ENCODE measurements around the gene RILPL1. TPM values are rescaled to one million over a fixed set of nuclear protein-coding genes. Genes with fewer than 3 reads are reported as not detected.
"Not testable (repeated sequence)": the region's sequence is repeated elsewhere in the genome, so short reads cannot be mapped to it uniquely, and the experiment has no call there.

RILPL1 gene
- total and polyA plus RNA-seq, 7 donors = 34.8 to 73.7 (median 54.4) TPM

DNA sequence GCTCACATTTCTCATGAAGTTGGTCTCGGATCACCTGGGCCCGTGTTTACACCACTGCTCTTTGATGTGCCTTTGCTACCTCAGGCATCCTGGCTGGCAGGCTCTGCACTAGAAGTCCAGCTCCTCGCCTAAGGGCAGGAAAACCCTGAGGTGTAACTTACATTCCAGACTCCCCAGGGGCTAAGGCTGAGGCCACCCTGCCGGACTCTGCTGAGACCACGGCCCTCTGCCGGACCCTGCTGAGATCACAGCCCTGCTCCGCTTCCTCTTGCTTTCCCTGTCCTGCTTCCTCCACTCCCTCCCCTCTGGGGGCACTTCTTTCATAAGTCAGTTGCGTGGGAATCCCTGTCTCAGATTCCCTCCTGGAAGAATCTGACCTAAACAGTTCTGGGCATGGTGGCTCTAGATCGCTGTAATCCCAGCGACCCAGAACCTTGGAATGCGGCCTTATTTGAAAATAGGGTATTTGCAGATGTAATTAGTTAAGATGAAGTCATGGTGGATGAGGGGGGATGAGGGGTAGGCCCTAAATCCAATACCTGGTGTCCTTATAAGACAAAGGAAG is 17.2 kb downstream of the RILPL1 start:
- H3K27me3 ChIP-seq (ENCODE audit: insufficient read depth in 3 of 3, low read length in 2 of 3) = no peaks in the 10 kb centered on the region
- WGBS, 3 donors = 74 to 84% (median 78%) methylated on average over 11 of the region's 11 CpGs
- no peaks in the 10 kb centered on the region for H3K9me3 ChIP-seq
- peak overlapping the region; percentile 21 for H3K27ac ChIP-seq
- intact Hi-C loops (cut with DNase I) = loop anchor here in 1 of 2 donors (5.0 kb wide), 1 partner anchor 39 kb away; no protein-coding TSS in a partner anchor
- TF ChIP-seq, protein P1, sequence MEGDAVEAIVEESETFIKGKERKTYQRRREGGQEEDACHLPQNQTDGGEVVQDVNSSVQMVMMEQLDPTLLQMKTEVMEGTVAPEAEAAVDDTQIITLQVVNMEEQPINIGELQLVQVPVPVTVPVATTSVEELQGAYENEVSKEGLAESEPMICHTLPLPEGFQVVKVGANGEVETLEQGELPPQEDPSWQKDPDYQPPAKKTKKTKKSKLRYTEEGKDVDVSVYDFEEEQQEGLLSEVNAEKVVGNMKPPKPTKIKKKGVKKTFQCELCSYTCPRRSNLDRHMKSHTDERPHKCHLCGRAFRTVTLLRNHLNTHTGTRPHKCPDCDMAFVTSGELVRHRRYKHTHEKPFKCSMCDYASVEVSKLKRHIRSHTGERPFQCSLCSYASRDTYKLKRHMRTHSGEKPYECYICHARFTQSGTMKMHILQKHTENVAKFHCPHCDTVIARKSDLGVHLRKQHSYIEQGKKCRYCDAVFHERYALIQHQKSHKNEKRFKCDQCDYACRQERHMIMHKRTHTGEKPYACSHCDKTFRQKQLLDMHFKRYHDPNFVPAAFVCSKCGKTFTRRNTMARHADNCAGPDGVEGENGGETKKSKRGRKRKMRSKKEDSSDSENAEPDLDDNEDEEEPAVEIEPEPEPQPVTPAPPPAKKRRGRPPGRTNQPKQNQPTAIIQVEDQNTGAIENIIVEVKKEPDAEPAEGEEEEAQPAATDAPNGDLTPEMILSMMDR (IDR thresholded peaks at IDR 0.05) = no peak
- peaks cover 0 to 50% of the 10 kb centered on the region in 2 donors for H3K36me3 ChIP-seq (ENCODE audit: insufficient read depth in 1 of 2, low read depth in 1 of 2)
- H3K4me1 ChIP-seq = peaks cover 17% of the 10 kb centered on the region
- DNase-seq (no peak), ATAC-seq (no peak)
- H3K4me3 ChIP-seq = no peak overlapping the region

DNA sequence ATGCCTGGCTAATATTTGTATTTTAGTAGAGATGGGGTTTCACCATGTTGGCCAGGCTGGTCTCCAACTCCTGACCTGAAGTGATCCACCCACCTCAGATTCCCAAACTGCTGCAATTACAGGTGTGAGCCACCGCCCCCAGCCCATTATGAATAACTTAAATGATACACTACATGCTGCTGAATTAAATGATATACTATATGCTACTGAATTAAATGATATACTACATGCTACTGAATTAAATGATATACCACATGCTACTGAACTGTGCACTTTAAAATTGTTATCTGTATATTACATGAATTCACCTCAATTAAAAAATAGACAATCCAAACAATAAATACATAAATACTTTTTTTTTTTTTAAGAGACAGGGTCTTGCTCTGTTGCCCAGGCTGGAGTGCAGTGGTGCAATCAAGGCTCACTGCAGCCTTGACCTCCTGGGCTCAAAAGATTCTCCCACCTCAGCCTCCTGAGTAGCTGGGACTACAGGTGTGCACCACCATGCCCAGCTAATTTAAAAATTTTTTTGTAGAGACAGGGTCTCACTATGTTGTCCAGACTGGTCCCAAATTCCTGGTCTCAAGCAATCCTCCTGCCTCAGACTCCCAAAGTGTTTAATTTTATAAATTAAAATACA is 18.8 kb downstream of the RILPL1 start:
- peaks cover 0 to 40% of the 10 kb centered on the region in 2 donors for H3K36me3 ChIP-seq (ENCODE audit: insufficient read depth in 1 of 2, low read depth in 1 of 2)
- not testable (repeated sequence) for ATAC-seq
- intact Hi-C loops (cut with DNase I) = loop anchor here in 1 of 2 donors (5.0 kb wide), 1 partner anchor 37 kb away; no protein-coding TSS in a partner anchor

DNA sequence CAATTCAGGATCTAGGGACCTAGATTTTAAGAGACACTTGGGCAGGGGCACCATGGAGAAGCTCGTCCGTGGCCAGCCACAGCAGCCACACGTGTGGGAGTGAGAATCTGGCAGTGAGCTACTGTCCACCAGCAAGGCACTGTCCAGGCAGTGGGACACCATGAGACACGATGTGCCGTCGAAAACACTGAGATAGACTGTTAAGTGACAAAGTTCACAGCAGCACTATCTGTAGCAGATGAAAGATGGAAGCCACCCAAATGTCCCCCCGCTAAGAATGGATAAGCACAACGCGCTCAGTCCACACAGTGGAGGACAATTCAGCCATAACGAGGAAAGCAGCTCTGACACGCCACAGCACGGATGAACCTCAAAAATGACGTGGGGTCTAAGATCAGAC is 19.7 kb downstream of the RILPL1 start:
- H3K27ac ChIP-seq = peak overlapping the region; percentile 23
- H3K4me3 ChIP-seq = no peak overlapping the region
- TF ChIP-seq, protein P1 (IDR thresholded peaks at IDR 0.05) = no peak
- H3K9me3 ChIP-seq = no peaks in the 10 kb centered on the region
- DNase-seq (no peak), ATAC-seq (no peak)
- 75 to 77% (median 77%) methylated on average over 13 of the region's 13 CpGs for WGBS, 3 donors
- H3K4me1 ChIP-seq = peaks cover 5% of the 10 kb centered on the region
- intact Hi-C loops (cut with DNase I) = no loop called here
- H3K27me3 ChIP-seq (ENCODE audit: insufficient read depth in 3 of 3, low read length in 2 of 3) = no peaks in the 10 kb centered on the region
- H3K36me3 ChIP-seq (ENCODE audit: insufficient read depth in 1 of 2, low read depth in 1 of 2) = peaks cover 0 to 40% of the 10 kb centered on the region in 2 donors

More for the DNA sequence above, 18.8 kb downstream of the RILPL1 start:
- WGBS, 3 donors = 92 to 97% (median 96%) methylated on average over 1 of the region's 1 CpG
- H3K4me3 ChIP-seq; H3K9me3 ChIP-seq; DNase-seq; H3K27me3 ChIP-seq (ENCODE audit: insufficient read depth in 3 of 3, low read length in 2 of 3); H3K27ac ChIP-seq: not testable (repeated sequence)
- H3K4me1 ChIP-seq = peaks cover 14% of the 10 kb centered on the region

DNA sequence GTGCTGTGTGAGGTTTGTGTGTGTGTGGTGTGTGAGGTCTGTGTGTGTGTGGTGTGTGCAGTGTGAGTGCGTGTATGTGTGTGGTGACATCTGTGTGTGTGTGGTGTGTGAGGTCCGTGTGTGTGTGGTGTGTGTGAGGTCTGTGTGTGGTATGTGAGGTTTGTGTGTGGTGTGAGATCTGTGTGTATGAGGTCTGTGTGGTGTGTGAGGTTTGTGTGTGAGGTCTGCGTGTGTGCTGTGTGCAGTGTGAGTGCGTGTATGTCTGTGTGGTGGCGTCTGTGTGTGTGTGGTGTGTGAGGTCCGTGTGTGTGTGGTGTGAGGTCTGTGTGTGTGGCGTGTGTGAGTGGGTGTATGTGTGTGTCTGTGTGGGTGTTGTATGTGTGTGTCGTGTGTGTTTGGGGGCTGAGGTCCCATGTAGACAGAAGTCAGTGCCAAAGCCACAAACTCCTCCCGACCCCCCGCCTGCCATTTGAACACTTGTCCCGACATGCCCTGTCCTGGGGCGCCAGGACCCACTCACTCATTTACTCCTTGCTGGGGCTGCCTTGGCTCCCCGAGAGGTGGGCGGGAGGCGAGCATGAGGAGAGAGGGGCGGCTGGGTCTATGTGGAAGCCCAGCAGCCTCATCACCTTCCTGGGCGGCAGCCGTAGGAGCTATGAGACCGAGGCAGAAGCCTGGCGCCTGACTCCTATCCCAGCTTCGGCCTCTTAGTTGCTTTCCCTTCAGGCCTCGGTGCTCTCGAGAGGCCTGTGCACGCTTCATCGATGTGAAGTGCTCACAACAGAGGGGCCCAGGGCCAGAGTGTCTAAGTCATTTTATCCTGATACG is 20.5 kb downstream of the RILPL1 start:
- Histone ChIP-seq H3K27me3 (ENCODE audit: insufficient read depth in 3 of 3, low read length in 2 of 3) (no peaks in the 10 kb centered on the region), H3K36me3 (ENCODE audit: insufficient read depth in 1 of 2, low read depth in 1 of 2) (peaks cover 0 to 35% of the 10 kb centered on the region in 2 donors), H3K9me3 (no peaks in the 10 kb centered on the region), H3K4me3 (no peak overlapping the region), H3K27ac (peak overlapping the region; percentile 23), H3K4me1 (no peaks in the 10 kb centered on the region)
- TF ChIP-seq, protein P1 (IDR thresholded peaks at IDR 0.05) = no peak
- intact Hi-C loops (cut with DNase I) = no loop called here
- DNase-seq (no peak), ATAC-seq (peak in 1 of 4 donors; percentile 25)
- WGBS, 3 donors = 82 to 85% (median 82%) methylated on average over 26 of the region's 26 CpGs

DNA sequence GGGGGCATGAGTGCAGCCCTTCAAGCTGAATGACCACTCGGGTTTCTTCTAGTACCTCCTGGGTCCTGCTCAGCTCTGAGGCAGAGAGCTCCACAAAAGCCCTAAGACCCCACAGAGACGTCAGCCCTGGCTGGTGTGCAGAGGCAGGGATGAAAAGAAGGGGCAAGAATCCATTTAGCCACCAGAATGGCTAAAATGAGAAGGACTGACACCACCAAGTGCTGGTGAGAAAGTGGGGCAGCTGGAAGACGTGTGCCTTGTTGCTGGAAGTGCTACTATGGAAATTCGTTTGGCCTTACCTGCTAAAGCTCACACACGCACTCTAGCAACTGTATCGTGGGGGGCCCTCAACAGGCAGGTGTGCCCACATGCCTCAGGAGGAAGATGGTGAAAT is 26.7 kb downstream of the RILPL1 start:
- TF ChIP-seq, protein P1 (IDR thresholded peaks at IDR 0.05) = no peak
- H3K4me3 ChIP-seq = no peak overlapping the region
- peaks cover 0 to 11% of the 10 kb centered on the region in 2 donors for H3K36me3 ChIP-seq (ENCODE audit: insufficient read depth in 1 of 2, low read depth in 1 of 2)
- intact Hi-C loops (cut with DNase I) = no loop called here
- ATAC-seq (no peak), DNase-seq (no peak)
- no peak overlapping the region for H3K27ac ChIP-seq
- H3K27me3 ChIP-seq (ENCODE audit: insufficient read depth in 3 of 3, low read length in 2 of 3) = no peaks in the 10 kb centered on the region
- no peaks in the 10 kb centered on the region for H3K4me1 ChIP-seq
- 95 to 97% (median 96%) methylated on average over 6 of the region's 6 CpGs for WGBS, 3 donors
- H3K9me3 ChIP-seq = no peaks in the 10 kb centered on the region

Measured in psoas muscle (tissue), 8 donors.